ENCODE measurements around the gene A2M. TPM values are rescaled to one million over a fixed set of nuclear protein-coding genes. Genes with fewer than 3 reads are reported as not detected.

A2M gene
- polyA plus RNA-seq, 2 of the 4 experiments (the other 2 are of a cell fraction): not detected

DNA sequence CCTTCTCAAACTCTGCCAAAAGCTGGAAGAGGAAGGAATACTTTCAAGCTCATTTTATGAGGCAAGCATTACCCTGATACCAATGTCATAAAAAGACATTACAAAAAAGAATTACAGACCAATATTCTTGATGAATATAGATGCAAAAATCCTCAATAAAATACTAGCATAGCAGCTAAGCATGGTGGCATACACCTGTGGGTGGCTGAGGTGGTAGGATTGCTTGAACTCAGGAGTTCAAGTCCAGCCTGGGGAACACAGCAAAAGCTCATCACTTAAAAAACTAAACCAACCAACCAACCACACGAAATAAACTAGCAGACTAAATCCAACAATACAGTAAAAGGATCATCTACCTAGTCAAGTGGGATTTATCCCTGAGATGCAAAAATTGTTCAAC is 29.6 kb downstream of the A2M start:
- ChIA-PET POLR2A (no interaction called here), CTCF (interaction anchor here (0.8 to 1.2 kb wide), 2 partner anchors 15 to 22 kb away, joined by 3 read pairs; no protein-coding TSS in a partner anchor)
- ATAC-seq (no peak), DNase-seq (ENCODE audit: low read depth in 1 of 2, low spot score in 1 of 2) (no peak), FAIRE-seq (no peak)
- Histone ChIP-seq H3K4me2 (no peak overlapping the region), H3K4me3 (no peak overlapping the region), H3K27ac (no peak overlapping the region), H3K4me1 (no peaks in the 10 kb centered on the region), H3K9me3 (peaks cover 10% of the 10 kb centered on the region; the same call in 1 of the 3 replicates)
- WGBS (ENCODE audit: missing lambda C conversion rate): 0% methylated on average over 1 of the region's 1 CpG
- no peak for TF ChIP-seq USF2 (IDR thresholded peaks at IDR 0.05)
- TF ChIP-seq ZSCAN20 (CRISPR knock-in tag; IDR thresholded peaks at IDR 0.05): no peak
- no peak for TF ChIP-seq RFX5 (IDR thresholded peaks at IDR 0.05)
- TF ChIP-seq BHLHE40 (IDR thresholded peaks at IDR 0.05; ENCODE audit: low read depth, low read length): no peak
- TF ChIP-seq POLR2AphosphoS2 (conservative IDR thresholded peaks at IDR 0.05; ENCODE audit: low read length): no peak
- TF ChIP-seq HES2 (IDR thresholded peaks at IDR 0.05): no peak
- no peak for TF ChIP-seq ESRRA (IDR thresholded peaks at IDR 0.05; ENCODE audit: borderline replicate concordance, low read length)
- TF ChIP-seq HMGXB4 (CRISPR knock-in tag; IDR thresholded peaks at IDR 0.05; ENCODE audit: borderline replicate concordance): no peak
- no peak for TF ChIP-seq BCL3 (IDR thresholded peaks at IDR 0.05)

GRCh38 chr12:9084417-9084816 is 31.3 kb downstream of the A2M start:
- Histone ChIP-seq H3K9me3 (peaks cover 10% of the 10 kb centered on the region; the same call in 1 of the 3 replicates), H3K4me2 (no peak overlapping the region), H3K27ac (no peak overlapping the region), H3K4me1 (no peaks in the 10 kb centered on the region), H3K4me3 (no peak overlapping the region)
- POLR2A ChIA-PET: no interaction called here
- TF ChIP-seq JUN (IDR thresholded peaks at IDR 0.05): no peak
- no peak for TF ChIP-seq ZSCAN20 (CRISPR knock-in tag; IDR thresholded peaks at IDR 0.05)
- TF ChIP-seq, protein P1, sequence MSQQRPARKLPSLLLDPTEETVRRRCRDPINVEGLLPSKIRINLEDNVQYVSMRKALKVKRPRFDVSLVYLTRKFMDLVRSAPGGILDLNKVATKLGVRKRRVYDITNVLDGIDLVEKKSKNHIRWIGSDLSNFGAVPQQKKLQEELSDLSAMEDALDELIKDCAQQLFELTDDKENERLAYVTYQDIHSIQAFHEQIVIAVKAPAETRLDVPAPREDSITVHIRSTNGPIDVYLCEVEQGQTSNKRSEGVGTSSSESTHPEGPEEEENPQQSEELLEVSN (IDR thresholded peaks at IDR 0.05; ENCODE audit: borderline replicate concordance, low read depth): no peak
- no peak for TF ChIP-seq HMGXB4 (CRISPR knock-in tag; IDR thresholded peaks at IDR 0.05; ENCODE audit: borderline replicate concordance)
- no peak for TF ChIP-seq HEYL (CRISPR knock-in tag; IDR thresholded peaks at IDR 0.05)
- no peak for TF ChIP-seq RCOR1 (IDR thresholded peaks at IDR 0.05; ENCODE audit: low read depth, low read length)
- TF ChIP-seq PBX3 (IDR thresholded peaks at IDR 0.05): no peak
- no peak for TF ChIP-seq HOXA7 (CRISPR knock-in tag; IDR thresholded peaks at IDR 0.05)
- TF ChIP-seq HOXB5 (CRISPR knock-in tag; IDR thresholded peaks at IDR 0.05): no peak
- TF ChIP-seq ZFP36 (IDR thresholded peaks at IDR 0.05; ENCODE audit: borderline replicate concordance, partially characterized antibody): no peak
- TF ChIP-seq HDAC2 (IDR thresholded peaks at IDR 0.05): no peak
- no peak for TF ChIP-seq ZC3H11A (IDR thresholded peaks at IDR 0.05)
- TF ChIP-seq USF2 (IDR thresholded peaks at IDR 0.05): no peak
- no peak for TF ChIP-seq RAD21 (conservative IDR thresholded peaks at IDR 0.05 in 1 of 2, IDR thresholded peaks at IDR 0.05 in 1 of 2)
- no peak for TF ChIP-seq RNF2 (IDR thresholded peaks at IDR 0.05; ENCODE audit: borderline replicate concordance, low read depth)
- DNase-seq (ENCODE audit: low read depth in 1 of 2, low spot score in 1 of 2) (no peak), ATAC-seq (no peak), FAIRE-seq (no peak)
- 36% methylated on average over 2 of the region's 2 CpGs for WGBS (ENCODE audit: missing lambda C conversion rate)
- CTCF ChIA-PET: no interaction called here
